Erythroblast (primary cell): ENCODE results near the gene EYS.

ENCODE experiments used
- GATA1 ChIP-seq: IDR thresholded peaks from 2 replicates; pipeline ENCODE4 v1.6.1; 2011; ENCODE audit warnings: low read depth, mild to moderate bottlenecking, control low read depth, low read length, moderate library complexity
- POLR2A ChIP-seq: IDR thresholded peaks from 2 replicates; pipeline ENCODE4 v1.6.1; 2011; ENCODE audit warnings: mild to moderate bottlenecking, low read length

- TF ChIP-seq POLR2A (no peak), GATA1 (no peak)
These were observed 1229.6 kb downstream of the EYS start for GRCh38 chr6:64477391-64477790.
